Stimulated activated CD8-positive, alpha-beta memory T cell treated with anti-CD3 and anti-CD28 coated beads, Interleukin-4, amount 100 ng/mL, for 4 hours (primary cell): ENCODE measurements around the gene UBXN7.
"Not testable (repeated sequence)": the region's sequence is repeated elsewhere in the genome, so short reads cannot be mapped to it uniquely, and the experiment has no call there.

Experiments
- DNase-seq, 2 donors: peaks; one replicate each; pipeline ENCODE4 v3.0.0-alpha.2; 2020; ENCODE audit warnings: low read depth in 2 of 2, low spot score in 1 of 2

The UBXN7 gene

DNA sequence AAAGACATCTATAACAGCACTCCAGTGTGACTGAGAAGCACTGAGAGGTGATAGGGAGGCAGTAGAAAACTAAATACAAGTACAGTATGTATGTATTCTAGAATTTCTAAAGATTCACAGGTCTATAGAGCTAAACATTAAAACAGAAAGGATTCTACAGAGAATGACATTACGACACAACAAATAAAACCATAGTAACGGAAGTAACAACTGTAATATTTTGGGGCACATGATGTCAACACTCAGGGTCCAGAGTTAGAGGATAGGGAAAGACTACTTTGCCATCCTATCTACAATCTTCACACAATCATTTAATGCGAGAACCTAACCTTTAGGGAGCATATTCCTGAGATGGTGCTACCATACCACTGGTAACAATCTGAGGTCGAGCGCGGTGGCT, 13.6 kb downstream of the UBXN7 start:
- DNase-seq = no peak

DNA sequence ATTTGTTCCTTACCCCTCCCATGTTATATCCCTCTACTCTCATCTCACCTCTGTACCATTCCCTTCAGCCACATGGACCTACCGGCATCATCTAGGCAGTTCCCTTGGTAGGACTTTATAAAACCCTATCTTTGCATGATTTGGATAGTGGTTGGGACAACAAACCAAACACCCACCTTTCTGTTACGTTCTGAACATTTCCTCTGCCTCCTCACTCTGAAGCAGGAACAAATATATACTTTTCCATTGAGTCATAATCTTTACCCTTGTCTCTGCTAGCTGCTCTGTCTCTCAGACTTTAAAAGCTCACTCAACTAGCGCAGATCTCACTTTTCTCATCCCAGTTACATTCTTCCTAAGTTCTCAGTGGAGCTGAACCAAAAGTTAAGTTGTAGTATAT, 17.8 kb downstream of the UBXN7 start:
- no peak for DNase-seq

DNA sequence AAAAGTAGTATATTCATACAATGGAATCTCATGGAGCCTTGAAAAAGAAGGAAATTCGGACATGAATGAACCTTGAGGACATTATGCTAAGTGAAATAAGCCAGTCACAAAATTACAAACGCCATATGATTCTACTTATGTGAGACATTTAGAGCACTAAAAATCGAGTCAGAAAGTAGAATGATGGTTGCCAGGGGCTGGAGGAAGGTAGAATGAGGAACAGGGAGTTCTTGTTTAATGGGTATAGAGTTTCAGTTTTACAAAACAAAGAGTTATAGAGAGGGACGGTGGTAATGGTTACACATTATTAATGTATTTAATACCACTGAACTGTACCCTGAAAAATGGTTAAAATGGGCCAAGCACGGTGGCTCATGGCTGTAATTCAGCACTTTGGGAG, 19.5 kb downstream of the UBXN7 start:
- no peak for DNase-seq

DNA sequence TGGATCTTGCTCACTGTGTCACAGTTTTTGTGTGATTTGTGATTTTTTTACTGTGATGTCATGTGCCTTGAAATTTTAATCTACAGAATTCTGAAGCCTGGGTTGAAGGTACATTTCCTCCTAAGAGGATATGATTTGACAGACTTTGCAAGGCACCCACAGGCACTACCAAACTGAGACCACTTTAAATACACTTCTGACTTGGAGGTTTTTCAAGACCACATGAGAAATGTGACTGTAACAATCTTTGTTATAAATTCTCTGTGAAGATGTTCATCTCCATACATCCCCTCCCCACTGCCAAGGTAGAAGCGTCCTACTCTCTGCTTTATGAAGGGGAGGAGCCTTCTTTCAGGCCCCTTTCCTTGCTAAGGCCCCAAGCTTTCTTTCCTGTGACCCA, 22.8 kb downstream of the UBXN7 start:
- no peak for DNase-seq

DNA sequence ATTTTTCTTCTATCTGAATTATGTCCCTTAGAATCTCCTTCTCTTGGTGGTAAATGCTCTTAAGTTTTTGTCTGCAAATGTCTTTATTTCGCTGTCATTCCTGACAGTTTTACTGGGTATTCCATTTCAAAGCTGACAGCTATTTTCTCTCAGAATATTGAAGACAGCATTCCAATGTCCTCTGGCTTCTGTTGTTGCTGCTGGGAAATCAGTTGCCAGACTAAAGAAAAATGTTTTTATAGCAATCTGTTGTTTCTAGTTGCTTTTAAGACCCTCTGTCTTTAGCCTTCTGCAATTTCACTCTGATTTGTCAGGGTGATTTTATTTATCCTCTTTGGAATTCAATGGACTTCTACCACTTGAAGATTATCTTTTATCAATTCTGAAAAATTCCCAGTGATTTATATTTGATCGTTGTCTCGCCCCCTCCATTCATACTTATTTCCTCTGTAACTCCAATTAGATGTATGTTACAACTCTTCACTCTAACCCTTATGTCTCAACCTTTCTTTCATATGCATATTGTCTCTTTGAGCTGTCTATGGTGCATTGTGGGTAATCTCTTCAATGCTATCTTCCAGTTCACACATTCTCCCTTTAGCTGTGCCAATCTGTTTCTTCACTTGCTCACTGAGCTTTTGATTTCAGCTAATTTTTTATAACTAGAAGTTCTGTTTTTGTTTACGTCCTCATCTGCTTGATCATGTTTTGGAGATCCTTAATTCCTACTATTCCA, 23.5 kb downstream of the UBXN7 start:
- DNase-seq = no peak

DNA sequence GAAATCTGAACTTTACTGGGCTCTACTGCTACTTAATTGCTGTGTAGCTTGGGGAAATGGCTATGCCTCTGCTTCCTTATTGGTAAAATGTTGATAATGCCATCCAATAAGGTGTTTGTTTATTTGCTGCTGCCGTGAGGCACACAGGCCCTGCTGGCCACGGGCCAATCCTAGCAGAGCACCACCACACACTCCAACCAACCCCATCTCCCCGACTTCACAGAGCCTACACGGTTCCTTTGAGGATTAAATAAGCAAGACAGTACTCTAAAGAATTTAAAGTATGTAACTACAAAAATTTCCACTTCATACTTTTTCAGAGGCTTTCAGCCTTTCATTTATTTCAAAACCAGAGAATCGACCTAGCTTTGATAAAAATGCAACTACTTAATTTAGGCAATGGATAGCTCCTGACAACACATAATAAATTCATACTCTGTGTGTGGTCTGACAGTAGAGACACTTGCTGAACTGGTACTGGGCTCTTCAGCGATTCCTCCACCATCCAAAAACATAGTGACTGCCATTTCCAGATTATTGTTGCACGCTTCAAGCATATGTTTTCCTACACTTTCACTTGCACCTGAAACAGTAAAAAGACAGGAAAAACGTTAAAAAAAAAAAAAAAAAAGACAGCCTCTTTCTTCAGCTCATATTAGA, 25.3 kb downstream of the UBXN7 start:
- no peak for DNase-seq

DNA sequence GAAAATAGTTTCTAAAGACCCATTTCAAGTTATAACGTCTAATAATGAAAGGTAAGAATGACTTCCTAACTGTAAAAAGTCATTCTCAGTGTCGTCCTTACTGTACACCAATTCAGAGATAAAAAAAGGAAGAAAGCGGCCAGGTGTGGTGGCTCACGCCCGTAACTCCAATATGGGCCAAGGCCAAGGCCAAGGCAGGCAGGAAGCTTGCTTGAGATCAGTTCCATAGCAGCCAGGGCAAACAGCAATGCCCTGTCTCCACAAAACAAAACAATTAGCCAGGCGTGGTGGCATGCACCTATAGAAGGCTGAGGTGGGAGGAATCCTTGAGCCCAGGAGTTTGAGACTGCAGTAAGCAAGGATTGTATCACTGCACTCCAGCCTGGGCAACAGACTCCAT, 31.9 kb downstream of the UBXN7 start:
- DNase-seq = no peak

DNA sequence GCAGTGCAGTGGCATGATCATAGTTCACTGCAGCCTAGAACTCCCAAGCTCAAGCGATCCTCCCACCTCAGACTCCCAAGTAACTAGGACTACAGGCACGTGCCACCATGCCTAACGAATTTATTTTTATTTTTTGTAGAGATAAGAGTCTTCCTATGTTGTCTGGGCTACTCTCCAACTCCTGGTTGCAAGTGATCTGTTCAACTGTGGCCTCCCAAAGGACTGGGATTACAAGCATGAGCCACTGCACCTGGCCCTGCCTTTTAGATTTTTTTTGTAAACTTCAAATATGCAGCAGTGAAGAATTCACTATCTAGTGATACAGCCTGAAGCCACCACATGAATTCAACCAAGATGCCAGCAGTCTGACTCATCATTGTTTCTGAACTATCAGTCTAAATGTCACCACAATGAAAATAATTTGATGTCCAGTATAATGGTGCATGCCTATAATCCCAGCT, 32.7 kb downstream of the UBXN7 start:
- no peak for DNase-seq

DNA sequence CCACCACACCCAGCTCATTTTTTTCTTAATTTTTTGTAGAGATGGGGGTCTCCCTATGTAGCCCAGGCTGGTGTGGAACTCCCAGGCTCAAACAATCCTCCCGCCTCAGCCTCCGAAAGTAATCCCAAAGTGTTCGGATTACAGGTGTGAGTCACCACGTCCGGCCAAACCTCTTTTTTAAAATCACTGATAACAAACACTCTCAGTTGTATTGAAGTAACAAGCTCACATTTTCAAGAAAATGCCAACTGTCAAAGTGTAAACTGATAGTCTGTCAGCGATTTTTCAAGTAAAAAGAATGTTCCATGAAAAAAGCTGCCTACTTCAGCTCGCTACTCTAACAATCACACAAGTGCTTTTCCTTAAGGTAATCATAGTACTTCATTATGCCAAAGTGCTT, 33.4 kb downstream of the UBXN7 start:
- no peak for DNase-seq

DNA sequence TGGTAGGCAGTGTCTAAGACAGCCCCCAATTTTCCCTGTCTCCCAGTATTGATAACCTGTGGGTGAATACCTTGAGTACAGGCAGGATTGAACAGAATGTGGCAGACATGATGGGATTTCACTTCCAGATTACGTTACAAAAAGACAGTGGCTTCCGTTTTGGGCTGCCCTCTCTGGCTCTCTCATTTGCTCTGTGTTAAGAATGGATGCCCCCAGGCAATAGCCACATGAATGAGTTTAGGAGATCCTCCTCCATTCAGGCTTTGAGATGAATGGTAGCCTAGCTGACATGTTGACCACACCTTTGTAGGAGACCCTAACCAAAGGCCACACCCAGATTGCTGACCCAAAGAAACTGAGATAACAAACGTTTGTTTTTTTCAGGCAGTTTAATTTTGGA, 34.3 kb downstream of the UBXN7 start:
- no peak for DNase-seq

DNA sequence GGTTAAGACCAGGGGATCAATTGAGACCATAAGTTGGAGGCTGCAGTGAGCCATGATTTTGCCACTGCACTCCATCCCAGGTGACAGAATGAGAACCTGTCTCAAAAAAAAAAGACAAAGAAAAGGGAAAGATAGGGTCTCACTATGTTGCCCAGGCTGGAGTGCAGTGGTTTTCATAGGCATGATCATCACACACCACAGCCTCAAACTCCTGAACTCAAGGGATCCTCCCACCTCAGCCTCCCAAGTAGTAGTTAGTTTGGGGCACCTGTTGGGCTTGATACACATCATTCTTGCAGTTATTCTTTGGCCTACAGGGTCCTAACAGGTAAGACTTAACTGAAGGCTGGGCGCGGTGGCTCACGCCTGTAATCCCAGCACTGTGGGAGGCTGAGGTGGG, 42.1 kb downstream of the UBXN7 start:
- no peak for DNase-seq

DNA sequence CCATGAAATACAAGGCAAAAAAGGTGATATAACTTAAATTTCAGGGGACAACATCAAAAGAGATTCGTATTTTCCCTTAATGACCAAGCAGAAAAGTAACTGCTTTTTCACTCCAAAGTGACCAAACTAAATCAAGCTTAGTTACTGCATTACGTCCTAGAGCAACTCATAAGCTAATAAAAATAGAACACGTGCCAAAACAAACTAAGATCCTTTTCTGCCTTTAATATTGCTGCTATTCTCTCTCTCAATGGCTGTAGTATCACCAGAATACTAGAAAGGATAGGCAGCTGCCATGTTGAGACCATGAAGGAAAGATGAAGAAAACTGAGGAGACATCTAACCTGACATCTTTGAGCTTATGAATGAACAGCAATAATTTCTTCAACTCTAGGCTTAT, 43.3 kb downstream of the UBXN7 start:
- no peak for DNase-seq

DNA sequence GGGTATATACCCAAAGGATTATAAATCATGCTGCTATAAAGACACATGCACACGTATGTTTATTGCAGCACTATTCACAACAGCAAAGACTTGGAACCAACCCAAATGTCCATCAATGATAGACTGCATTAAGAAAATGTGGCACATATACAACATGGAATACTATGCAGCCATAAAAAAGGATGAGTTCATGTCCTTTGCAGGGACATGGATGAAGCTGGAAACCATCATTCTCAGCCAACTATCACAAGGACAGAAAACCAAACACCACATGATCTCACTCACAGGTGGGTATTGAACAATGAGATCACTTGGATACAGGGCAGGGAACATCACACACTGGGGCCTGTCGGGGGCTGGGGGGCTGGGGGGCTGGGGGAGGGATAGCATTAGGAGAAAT, 44.3 kb downstream of the UBXN7 start:
- not testable (repeated sequence) for DNase-seq

DNA sequence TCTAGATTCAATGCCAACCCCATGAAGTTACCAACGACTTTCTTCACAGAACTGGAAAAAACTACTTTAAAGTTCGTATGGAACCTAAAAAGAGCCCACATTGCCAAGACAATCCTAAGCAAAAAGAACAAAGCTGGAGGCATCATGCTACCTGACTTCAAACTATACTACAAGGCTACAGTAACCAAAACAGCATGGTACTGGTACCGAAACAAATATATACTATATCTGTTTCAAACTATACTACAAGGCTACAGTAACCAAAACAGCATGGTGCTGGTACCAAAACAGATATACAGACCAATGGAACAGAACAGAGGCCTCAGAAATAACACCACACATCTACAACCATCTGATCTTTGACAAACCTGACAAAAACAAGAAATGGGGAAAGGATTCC, 45.4 kb downstream of the UBXN7 start:
- not testable (repeated sequence) for DNase-seq

DNA sequence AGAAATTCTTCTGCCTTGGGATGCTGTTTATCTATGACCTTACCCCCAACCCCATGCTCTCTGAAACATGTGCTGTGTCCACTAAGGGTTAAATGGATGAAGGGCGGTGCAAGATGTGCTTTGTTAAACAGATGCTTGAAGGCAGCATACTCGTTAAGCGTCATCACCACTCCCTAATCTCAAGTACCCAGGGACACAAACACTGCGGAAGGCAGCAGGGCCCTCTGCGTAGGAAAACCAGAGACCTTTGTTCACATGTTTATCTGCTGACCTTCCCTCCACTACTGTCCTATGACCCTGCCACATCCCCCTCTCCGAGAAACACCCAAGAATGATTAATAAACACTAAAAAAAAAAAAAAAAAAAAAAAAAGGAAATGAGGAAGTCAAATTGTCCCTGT, 46.2 kb downstream of the UBXN7 start:
- DNase-seq = not testable (repeated sequence)

DNA sequence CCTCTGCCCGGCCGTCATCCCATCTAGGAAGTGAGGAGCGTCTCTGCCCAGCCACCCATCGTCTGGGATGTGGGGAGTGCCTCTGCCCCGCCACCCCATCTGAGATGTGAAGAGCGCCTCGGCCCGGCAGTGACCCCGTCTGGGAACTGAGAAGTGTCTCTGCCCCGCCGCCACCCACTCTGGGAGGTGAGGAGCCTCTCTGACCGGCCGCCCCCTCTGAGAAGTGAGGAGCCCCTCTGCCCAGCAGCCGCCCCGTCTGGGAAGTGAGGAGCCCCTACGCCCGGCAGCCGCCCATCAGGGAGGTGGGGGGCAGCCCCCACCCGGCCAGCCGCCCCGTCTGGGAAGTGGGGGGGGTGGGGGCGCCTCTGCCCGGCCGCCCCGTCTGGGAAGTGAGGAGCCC, 46.8 kb downstream of the UBXN7 start:
- not testable (repeated sequence) for DNase-seq

DNA sequence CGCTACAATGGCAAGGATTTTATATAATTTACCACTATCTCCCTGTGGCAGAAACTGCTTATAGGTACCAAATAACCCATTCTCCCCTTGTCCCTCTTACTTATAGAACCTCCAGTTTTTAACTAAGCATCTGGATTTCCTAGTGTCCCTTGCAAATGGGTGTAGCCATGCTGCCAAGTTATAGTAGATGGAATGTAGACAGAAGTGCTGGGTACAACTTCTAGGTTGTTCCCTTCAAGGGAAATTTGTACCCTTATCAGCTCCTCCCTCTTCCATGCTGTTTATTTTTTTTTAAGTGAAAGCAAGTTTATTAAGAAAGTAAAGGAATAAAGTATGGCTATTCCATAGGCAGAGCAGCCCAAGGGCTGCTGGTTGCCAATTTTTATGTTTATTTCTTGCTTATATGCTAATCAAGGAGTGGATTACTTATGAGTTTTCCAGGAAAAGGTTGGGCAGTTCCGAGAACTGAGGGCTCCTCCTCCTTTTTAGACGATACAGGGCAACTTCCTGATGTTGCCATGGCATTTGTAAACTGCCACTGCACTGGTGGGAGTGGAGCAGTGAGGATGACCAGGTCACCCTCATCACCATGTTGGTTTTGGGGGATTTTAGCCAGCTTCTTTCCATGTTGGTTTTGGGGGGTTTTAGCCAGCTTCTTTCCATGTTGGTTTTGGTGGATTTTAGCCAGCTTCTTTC, 53.9 kb downstream of the UBXN7 start:
- DNase-seq = no peak

DNA sequence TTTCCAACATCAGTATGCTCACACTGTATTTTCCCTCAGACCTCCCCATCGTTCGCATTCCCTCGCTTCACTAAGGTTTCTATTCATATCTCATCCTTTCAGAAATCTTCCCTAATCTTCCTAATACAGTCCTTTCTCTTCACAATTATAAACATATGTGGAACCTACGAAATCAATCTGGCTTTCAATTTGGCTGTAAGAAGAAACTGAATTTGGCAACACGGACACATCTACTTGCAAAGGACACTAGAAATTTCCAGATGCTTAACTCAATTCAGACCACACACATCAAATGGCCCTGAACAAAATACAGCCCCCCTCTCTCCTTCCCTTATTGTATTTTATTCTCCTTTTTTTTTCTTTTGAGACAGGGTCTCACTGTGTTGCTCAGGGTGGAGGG, 54.9 kb downstream of the UBXN7 start:
- DNase-seq = no peak

DNA sequence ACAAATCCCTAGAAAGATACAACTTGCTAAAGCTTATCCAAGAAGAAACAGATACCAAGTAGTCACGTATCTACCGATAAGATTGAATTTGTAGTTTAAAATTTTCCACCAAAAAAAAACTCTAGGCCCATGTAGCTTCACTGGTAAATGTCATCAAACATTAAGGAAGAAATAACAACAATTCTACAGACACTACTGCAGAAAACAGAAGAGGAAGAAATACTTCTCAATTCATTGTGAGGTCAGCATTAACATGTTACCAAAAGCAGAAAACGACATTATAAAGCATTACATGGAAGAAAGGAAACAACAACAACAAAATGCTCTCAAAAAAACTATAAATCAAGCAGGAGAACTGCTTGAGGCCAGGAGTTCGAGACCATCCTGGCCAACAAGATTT, 66.5 kb downstream of the UBXN7 start:
- DNase-seq = no peak

DNA sequence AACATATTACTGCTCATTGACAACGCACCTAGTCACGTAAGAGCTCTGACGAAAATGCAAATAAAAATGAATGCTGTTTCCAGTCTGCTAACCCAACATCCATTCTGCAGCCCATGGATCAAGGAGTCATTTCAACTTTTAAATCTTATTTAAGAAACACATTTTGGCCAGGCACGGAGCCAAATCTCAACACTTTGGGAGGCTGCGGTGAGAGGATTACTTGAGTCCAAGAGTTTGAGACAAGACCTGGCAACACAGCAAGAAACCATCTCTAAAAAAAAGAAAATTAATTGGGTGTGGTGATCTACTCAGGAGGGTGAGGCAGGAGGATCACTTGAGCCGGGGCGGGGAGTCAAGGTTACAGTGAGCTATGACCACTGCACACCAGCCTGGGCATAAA, 71.6 kb downstream of the UBXN7 start:
- DNase-seq = no peak

DNA sequence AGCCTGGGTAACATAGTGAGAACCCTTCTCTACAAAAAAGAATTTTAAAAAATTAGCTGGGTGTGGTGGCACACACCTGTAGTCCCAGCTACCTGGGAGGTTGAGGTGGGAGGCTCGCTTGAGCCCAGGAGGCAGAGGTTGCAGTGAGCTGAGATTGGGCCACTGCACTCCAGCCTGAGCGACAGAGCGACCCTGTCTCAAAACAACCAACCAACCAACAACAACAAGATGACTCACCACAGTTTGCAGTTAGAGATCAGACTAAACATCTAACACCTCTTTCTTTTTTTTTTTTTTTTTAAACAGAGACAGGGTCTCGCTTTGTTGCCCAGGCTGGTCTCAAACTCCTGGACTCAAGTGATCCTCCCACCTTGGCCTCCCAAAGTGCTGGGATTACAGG, 73.7 kb downstream of the UBXN7 start:
- not testable (repeated sequence) for DNase-seq

DNA sequence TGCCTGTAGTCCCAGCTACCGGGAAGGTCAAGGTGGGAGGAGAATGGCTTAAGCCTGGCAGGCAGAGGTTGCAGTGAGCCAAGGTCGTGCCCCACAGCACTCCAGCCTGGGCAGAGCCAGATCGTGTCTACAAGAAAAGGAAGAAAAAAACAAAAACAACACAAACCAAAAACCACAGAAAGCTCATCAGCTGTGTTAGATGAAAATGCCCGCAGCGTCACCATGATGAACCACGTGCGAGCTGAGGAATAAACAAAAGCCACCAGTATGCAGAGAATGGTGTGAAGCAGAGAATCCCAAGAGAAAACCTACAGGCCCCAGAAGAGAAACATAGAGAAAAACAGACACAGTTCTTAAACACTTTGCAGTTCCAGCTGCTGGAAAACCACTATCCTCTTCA, 74.3 kb downstream of the UBXN7 start:
- no peak for DNase-seq
